Measurements from ENCODE around the gene RGL3.
A peak's percentile ranks its signal among the peaks of the same experiment; 100 is the strongest.
"Not testable (repeated sequence)": the region's sequence is repeated elsewhere in the genome, so short reads cannot be mapped to it uniquely, and the experiment has no call there.

Gene RGL3

GRCh38 chr19:11414544-11414943, 4.6 kb downstream of the RGL3 start:
- no peaks in the 10 kb centered on the region for H3K4me1 Mint-ChIP-seq
- no peak for TF ChIP-seq CTCF (IDR thresholded peaks at IDR 0.05; ENCODE audit: unreplicated experiment in 3 of 3)
- H3K27me3 Mint-ChIP-seq (ENCODE audit: low read depth), result peaks cover 51% of the 10 kb centered on the region
- no peak overlapping the region for H3K27ac Mint-ChIP-seq
- H3K9me3 Mint-ChIP-seq, result no peaks in the 10 kb centered on the region
- peaks cover 3% of the 10 kb centered on the region for H3K36me3 Mint-ChIP-seq (ENCODE audit: low read depth)
- H3K4me3 Mint-ChIP-seq, result no peak overlapping the region

- Mint-ChIP-seq H3K36me3 (ENCODE audit: low read depth) (no peaks in the 10 kb centered on the region), H3K4me3 (no peak overlapping the region), H3K4me1 (no peaks in the 10 kb centered on the region), H3K27me3 (ENCODE audit: low read depth) (peaks cover 30% of the 10 kb centered on the region), H3K9me3 (no peaks in the 10 kb centered on the region), H3K27ac (peak overlapping the region in 1 of 3 experiments; percentile 62)
- no peak for TF ChIP-seq CTCF (IDR thresholded peaks at IDR 0.05; ENCODE audit: unreplicated experiment in 3 of 3)
Measured at GRCh38 chr19:11410682-11411081, 8.4 kb downstream of the RGL3 start.

GRCh38 chr19:11408591-11408990, 10.5 kb downstream of the RGL3 start:
- no peaks in the 10 kb centered on the region for H3K4me1 Mint-ChIP-seq
- TF ChIP-seq CTCF (IDR thresholded peaks at IDR 0.05; ENCODE audit: unreplicated experiment in 3 of 3), result no peak
- peaks cover 24% of the 10 kb centered on the region for H3K27me3 Mint-ChIP-seq (ENCODE audit: low read depth)
- H3K36me3 Mint-ChIP-seq (ENCODE audit: low read depth), result no peaks in the 10 kb centered on the region
- H3K27ac Mint-ChIP-seq, result no peak overlapping the region
- H3K9me3 Mint-ChIP-seq, result no peaks in the 10 kb centered on the region
- H3K4me3 Mint-ChIP-seq, result no peak overlapping the region

- not testable (repeated sequence) for H3K27ac Mint-ChIP-seq; H3K9me3 Mint-ChIP-seq; H3K36me3 Mint-ChIP-seq (ENCODE audit: low read depth); H3K4me3 Mint-ChIP-seq; H3K4me1 Mint-ChIP-seq
- H3K27me3 Mint-ChIP-seq (ENCODE audit: low read depth), result peaks cover 24% of the 10 kb centered on the region
Measured at GRCh38 chr19:11406703-11407236, 12.3 kb downstream of the RGL3 start.

GRCh38 chr19:11405846-11406643, 13.1 kb downstream of the RGL3 start:
- H3K4me1 Mint-ChIP-seq, result no peaks in the 10 kb centered on the region
- H3K27me3 Mint-ChIP-seq (ENCODE audit: low read depth), result peaks cover 24% of the 10 kb centered on the region
- H3K27ac Mint-ChIP-seq, result no peak overlapping the region
- no peak overlapping the region for H3K4me3 Mint-ChIP-seq
- H3K36me3 Mint-ChIP-seq (ENCODE audit: low read depth), result peaks cover under 1% of the 10 kb centered on the region
- no peaks in the 10 kb centered on the region for H3K9me3 Mint-ChIP-seq
- TF ChIP-seq CTCF (IDR thresholded peaks at IDR 0.05; ENCODE audit: unreplicated experiment in 3 of 3), result peak in 2 of 3 experiments; percentile 14 to 25

GRCh38 chr19:11404588-11405222, 14.4 kb downstream of the RGL3 start:
- Mint-ChIP-seq H3K27me3 (ENCODE audit: low read depth) (peaks cover 24% of the 10 kb centered on the region), H3K4me1 (no peaks in the 10 kb centered on the region), H3K27ac (peak overlapping the region in 1 of 3 experiments; percentile 49), H3K4me3 (no peak overlapping the region), H3K9me3 (no peaks in the 10 kb centered on the region), H3K36me3 (ENCODE audit: low read depth) (peaks cover 5% of the 10 kb centered on the region)
- TF ChIP-seq CTCF (IDR thresholded peaks at IDR 0.05; ENCODE audit: unreplicated experiment in 3 of 3), result no peak
